ACC112 (cell line): ENCODE measurements around the gene NFX1.

Experiments used
- H2AFZ ChIP-seq: fragments of 200-600 bp; sonication (generic); one replicate; pipeline ENCODE4 v1.6.0; 2017; ENCODE audit warnings: antibody characterized with exemption, low read length; ENCODE audit not compliant: unreplicated experiment
- H3K27ac ChIP-seq: fragments of 200-600 bp; sonication (generic); 2 replicates; pipeline ENCODE4 v1.5.1; 2014; ENCODE audit warnings: low read depth, mild to moderate bottlenecking, antibody characterized with exemption, low read length, moderate library complexity
- H3K27me3 ChIP-seq: fragments of 200-600 bp; sonication (generic); 2 replicates; pipeline ENCODE4 v1.6.1; 2014; ENCODE audit warnings: mild to moderate bottlenecking, antibody characterized with exemption, low read length, moderate library complexity, mixed read lengths; ENCODE audit not compliant: insufficient read depth
- H3K36me3 ChIP-seq: fragments of 200-600 bp; sonication (generic); 2 replicates; pipeline ENCODE4 v1.6.1; 2016; ENCODE audit warnings: mild to moderate bottlenecking, antibody characterized with exemption, low read length, moderate library complexity, mixed read lengths; ENCODE audit not compliant: insufficient read depth
- H3K4me1 ChIP-seq: fragments of 200-600 bp; sonication (generic); one replicate; pipeline ENCODE4 v1.6.1; 2016; ENCODE audit warnings: low read length, mixed read lengths; ENCODE audit not compliant: insufficient read depth, unreplicated experiment, control insufficient read depth
- H3K4me3 ChIP-seq: fragments of 200-600 bp; sonication (generic); 2 replicates; pipeline ENCODE4 v1.5.1; 2014; ENCODE audit warnings: mild to moderate bottlenecking, low read depth, low read length
- H3K79me2 ChIP-seq: fragments of 200-600 bp; sonication (generic); one replicate; pipeline ENCODE4 v1.6.0; 2016; ENCODE audit warnings: low read length; ENCODE audit not compliant: control insufficient read depth, unreplicated experiment, insufficient read depth

Gene NFX1

DNA sequence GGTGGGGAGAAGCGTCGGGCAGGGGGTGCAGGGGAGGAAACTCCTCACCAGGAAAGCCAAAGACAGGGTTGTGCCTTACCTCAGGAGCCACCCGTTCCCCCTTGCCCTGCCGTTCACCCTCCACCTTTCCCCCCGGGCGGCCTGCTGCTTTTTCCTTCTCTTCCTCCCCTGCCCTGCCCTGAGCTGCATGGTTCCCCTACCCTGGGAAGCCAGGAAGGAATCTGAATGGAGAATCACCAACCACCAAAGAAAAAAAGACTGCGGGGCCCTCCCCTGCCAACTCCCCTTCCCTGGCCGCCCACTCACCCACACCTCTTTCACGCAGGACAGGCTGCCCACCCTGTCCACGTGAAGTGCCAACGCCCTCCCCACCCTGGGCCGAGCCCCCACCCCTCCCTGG lies 820 bp upstream of the NFX1 start:
- peaks cover 18% of the 10 kb centered on the region for H3K36me3 ChIP-seq
- no peaks in the 10 kb centered on the region for H3K27me3 ChIP-seq
- peaks cover 37% of the 10 kb centered on the region for H3K79me2 ChIP-seq
- H3K4me3 ChIP-seq: peak overlapping the region; percentile 91
- peaks cover 22% of the 10 kb centered on the region for H3K4me1 ChIP-seq
- peak overlapping the region; percentile 99 for H3K27ac ChIP-seq
- no peak overlapping the region for H2AFZ ChIP-seq

DNA sequence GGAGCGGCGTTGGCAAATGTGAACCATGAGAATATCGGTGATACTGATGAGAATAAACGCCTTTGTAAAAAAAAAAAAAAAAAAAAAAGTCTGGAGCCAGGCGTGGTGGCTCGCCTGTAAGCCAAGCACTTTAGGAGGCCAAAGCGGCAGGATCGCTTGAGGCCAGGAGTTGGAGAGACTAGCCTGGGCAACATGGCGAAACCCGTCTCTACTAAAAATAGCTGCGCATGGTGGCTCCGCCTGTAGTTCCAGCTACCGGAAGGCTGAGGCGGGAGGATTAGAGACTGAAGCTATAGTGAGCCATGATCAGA lies 425 bp upstream of the NFX1 start:
- peak overlapping the region; percentile 86 for H2AFZ ChIP-seq
- peak overlapping the region; percentile 99 for H3K27ac ChIP-seq
- peak overlapping the region; percentile 91 for H3K4me3 ChIP-seq
- H3K79me2 ChIP-seq: peaks cover 41% of the 10 kb centered on the region
- peaks cover 22% of the 10 kb centered on the region for H3K4me1 ChIP-seq
- H3K36me3 ChIP-seq: peaks cover 22% of the 10 kb centered on the region
- no peaks in the 10 kb centered on the region for H3K27me3 ChIP-seq

DNA sequence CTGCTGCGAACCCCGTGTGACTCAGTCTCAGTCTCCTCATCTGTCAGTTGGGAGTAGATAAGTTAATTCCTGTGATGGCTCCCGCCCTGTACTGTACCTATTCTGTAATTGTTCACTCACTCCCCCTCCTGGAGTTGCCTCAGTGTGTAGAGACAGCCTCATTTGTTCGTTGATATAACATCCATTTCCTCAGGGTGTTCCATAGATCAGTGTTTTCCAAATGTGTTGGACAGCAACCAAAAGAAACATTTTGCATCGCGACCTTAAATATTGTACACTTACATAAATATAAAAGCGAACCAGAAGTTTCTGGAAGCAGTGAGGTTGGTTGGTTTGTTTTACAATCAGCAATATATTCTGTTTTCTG lies 698 bp downstream of the NFX1 start:
- H3K4me1 ChIP-seq: peaks cover 22% of the 10 kb centered on the region
- H2AFZ ChIP-seq: no peak overlapping the region
- peaks cover 50% of the 10 kb centered on the region for H3K79me2 ChIP-seq

DNA sequence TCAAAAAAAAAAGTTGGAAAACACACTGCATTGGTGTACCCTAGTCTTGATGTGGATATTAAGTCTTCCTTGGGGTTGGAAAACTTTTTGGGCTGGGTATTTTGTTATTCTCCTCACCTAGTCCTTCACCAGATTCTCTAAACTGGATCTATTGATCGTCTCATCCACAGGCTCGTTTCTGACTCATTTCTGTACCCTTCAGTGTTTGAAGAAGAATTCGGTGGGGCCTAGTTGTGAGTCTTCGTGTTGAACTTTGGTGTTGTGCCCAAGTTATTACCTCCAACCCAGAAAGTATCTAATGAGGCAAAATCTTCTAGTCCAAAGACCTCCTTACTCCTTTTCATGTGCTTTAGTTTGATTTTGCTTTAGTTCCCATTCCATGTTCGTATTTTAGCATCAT lies 1.6 kb downstream of the NFX1 start:
- Histone ChIP-seq H3K4me1 (peaks cover 22% of the 10 kb centered on the region), H3K27me3 (no peaks in the 10 kb centered on the region), H3K36me3 (peaks cover 28% of the 10 kb centered on the region), H2AFZ (no peak overlapping the region), H3K4me3 (peak overlapping the region; percentile 91; the same call in 1 of the 2 replicates), H3K79me2 (peaks cover 59% of the 10 kb centered on the region), H3K27ac (peak overlapping the region; percentile 37; the same call in 1 of the 2 replicates)

More for the DNA sequence above, 698 bp downstream of the NFX1 start:
- Histone ChIP-seq H3K4me3 (peak overlapping the region; percentile 91), H3K36me3 (peaks cover 22% of the 10 kb centered on the region), H3K27ac (peak overlapping the region; percentile 99), H3K27me3 (no peaks in the 10 kb centered on the region)

DNA sequence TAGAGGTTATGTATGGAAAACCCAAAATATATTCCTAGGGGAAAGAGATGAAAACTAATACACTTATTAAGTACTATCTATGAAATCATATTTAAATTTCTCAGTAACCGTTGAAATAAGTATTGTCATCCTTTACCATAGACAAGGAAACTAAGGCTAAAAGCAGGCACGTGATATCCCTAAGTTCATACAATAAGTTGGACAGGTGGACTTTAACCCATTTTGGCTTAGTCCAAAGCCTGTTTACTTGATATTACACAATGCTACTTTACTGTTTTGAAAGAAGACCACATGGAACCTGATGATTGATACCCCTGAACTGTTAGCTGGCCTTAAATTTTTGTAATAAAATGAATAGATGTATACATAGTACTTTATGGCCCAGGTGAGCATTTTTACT lies 3.5 kb downstream of the NFX1 start:
- Histone ChIP-seq H3K27me3 (no peaks in the 10 kb centered on the region), H2AFZ (no peak overlapping the region), H3K27ac (no peak overlapping the region), H3K79me2 (peaks cover 77% of the 10 kb centered on the region), H3K4me3 (no peak overlapping the region), H3K36me3 (peaks cover 34% of the 10 kb centered on the region), H3K4me1 (peaks cover 31% of the 10 kb centered on the region)

DNA sequence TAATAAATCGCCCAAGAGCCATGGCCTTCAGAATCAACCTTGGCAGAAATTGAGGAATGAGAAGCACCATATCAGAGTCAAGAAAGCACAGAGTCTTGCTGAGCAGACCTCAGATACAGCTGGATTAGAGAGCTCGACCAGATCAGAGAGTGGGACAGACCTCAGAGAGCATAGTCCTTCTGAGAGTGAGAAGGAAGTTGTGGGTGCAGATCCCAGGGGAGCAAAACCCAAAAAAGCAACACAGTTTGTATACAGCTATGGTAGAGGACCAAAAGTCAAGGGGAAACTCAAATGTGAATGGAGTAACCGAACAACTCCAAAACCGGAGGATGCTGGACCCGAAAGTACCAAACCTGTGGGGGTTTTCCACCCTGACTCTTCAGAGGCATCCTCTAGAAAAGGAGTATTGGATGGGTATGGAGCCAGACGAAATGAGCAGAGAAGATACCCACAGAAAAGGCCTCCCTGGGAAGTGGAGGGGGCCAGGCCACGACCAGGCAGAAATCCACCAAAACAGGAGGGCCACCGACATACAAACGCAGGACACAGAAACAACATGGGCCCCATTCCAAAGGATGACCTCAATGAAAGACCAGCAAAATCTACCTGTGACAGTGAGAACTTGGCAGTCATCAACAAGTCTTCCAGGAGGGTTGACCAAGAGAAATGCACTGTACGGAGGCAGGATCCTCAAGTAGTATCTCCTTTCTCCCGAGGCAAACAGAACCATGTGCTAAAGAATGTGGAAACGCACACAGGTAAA lies 4.5 kb downstream of the NFX1 start:
- Histone ChIP-seq H3K4me1 (peaks cover 31% of the 10 kb centered on the region), H3K36me3 (peaks cover 42% of the 10 kb centered on the region), H2AFZ (no peak overlapping the region), H3K79me2 (peaks cover 87% of the 10 kb centered on the region), H3K27me3 (no peaks in the 10 kb centered on the region), H3K27ac (no peak overlapping the region), H3K4me3 (no peak overlapping the region)

DNA sequence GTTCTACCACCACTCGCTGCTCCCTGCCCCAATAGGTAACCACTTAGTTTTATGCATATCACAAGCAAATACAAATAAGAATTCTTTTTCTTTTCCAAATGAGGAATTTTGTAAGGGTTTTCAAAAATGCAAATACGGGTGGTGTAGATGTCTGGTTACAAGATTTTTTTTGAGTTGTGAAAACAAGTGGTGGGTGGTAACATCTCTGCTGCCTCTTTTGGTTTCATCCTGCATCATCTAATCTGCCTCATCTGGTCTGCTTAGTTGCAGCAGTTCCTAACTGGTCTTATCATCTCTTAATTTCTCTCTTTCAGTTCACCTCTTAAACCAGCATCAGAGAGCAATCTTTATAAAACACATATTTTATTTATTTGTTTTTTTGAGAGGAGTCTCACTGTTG lies 5.3 kb downstream of the NFX1 start:
- H3K27ac ChIP-seq: no peak overlapping the region
- peaks cover 42% of the 10 kb centered on the region for H3K36me3 ChIP-seq
- H3K79me2 ChIP-seq: peaks cover 90% of the 10 kb centered on the region
- peaks cover 31% of the 10 kb centered on the region for H3K4me1 ChIP-seq
- no peak overlapping the region for H2AFZ ChIP-seq
- no peak overlapping the region for H3K4me3 ChIP-seq
- no peaks in the 10 kb centered on the region for H3K27me3 ChIP-seq

DNA sequence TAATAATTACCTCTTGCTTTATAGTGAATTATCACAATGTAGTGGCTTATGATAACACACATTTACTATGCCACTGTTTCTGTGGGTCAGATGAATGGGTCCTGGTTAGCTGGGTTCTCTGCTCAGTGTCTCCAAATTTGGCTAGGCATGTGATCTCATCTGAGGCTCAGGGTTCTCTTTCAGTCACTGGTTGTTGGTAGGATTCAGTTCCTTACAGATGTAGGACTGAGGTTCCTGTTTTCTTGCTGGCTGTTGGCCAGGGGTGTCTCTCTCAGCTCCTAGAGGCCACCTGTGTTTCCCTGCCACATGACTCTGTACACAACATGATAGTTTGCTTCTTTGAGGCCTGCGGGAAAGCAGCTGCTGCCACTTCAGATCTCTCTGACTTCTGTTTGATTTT lies 7.1 kb downstream of the NFX1 start:
- no peak overlapping the region for H2AFZ ChIP-seq
- H3K27ac ChIP-seq: no peak overlapping the region
- peaks cover 47% of the 10 kb centered on the region for H3K36me3 ChIP-seq
- H3K4me3 ChIP-seq: no peak overlapping the region
- H3K4me1 ChIP-seq: peaks cover 18% of the 10 kb centered on the region
- no peaks in the 10 kb centered on the region for H3K27me3 ChIP-seq
- H3K79me2 ChIP-seq: peaks cover 78% of the 10 kb centered on the region

DNA sequence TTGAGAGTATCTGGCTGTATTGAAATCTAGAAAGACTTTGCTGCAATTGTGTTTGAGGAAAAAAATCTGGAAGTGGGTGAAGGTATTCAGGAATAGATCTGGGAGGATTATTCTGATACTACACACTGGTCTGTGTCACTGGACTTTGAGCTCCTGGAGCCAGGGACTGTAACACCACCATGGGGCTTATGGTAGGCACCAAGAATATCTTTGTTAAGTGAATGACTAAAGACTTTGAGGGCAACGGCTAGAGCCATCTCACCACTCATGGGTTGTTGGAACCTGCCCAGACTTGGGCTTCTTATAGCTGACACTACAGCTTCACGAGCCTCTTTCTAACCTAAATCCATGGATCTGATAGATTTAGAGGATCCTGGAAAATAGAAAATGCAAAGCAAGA lies 10.2 kb downstream of the NFX1 start:
- H3K27ac ChIP-seq: no peak overlapping the region
- peaks cover 53% of the 10 kb centered on the region for H3K36me3 ChIP-seq
- peaks cover 9% of the 10 kb centered on the region for H3K4me1 ChIP-seq
- no peak overlapping the region for H3K4me3 ChIP-seq
- H2AFZ ChIP-seq: no peak overlapping the region
- H3K79me2 ChIP-seq: peaks cover 54% of the 10 kb centered on the region
- H3K27me3 ChIP-seq: no peaks in the 10 kb centered on the region

DNA sequence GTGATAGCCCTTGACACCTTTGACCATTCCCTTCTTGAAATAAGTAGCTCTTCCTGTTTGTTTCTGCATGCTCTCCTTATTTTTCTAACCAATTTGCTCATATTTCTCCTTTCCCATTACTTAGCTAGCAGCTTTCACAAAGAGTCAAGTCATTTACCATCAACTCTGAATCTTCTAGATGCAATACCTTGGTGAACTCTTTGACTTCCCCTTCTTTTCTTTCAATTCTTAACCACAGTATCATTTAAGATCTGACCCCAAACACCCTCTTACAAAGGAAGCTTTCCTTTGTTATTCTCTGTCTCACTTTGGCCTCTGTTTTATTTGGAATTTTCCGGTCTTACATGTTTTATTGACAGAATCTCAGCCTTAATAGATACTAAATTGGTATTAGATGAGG lies 14.0 kb downstream of the NFX1 start:
- H3K79me2 ChIP-seq: peaks cover 18% of the 10 kb centered on the region
- H3K4me3 ChIP-seq: no peak overlapping the region
- no peaks in the 10 kb centered on the region for H3K27me3 ChIP-seq
- H3K36me3 ChIP-seq: peaks cover 44% of the 10 kb centered on the region
- H3K27ac ChIP-seq: no peak overlapping the region
- no peak overlapping the region for H2AFZ ChIP-seq
- H3K4me1 ChIP-seq: peaks cover 1% of the 10 kb centered on the region

DNA sequence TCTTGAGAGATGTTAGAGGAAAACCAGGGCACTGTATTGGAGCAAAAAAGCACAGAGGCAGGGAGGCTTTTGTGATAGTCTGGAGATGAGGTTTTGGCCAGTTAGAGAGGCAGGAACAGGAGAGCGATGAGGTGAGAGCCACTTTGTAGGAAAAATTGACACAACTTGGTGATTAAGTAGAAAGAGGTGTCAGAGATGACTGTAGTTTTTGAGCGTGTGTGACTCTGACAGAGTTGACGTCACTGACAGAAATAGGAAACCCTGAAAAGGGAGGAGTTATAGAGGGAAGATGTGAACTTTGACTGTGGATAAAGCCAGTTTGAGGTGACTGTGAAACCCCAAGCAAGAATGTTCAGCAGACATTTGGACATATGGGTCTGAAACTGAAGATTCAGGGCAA lies 15.7 kb downstream of the NFX1 start:
- H2AFZ ChIP-seq: no peak overlapping the region
- no peaks in the 10 kb centered on the region for H3K27me3 ChIP-seq
- peaks cover 6% of the 10 kb centered on the region for H3K79me2 ChIP-seq
- peaks cover 10% of the 10 kb centered on the region for H3K4me1 ChIP-seq
- H3K36me3 ChIP-seq: peaks cover 40% of the 10 kb centered on the region
- H3K4me3 ChIP-seq: no peak overlapping the region
- no peak overlapping the region for H3K27ac ChIP-seq
